HEK293 (cell line): ENCODE results near the gene WASF2.

Experiments
- CTCF ChIA-PET: fragments of 350-600 bp; formaldehyde crosslinking; extraction: SDS; loops from one replicate; lab custom pipeline; 2021; ENCODE audit warnings: antibody characterized with exemption; lab: Yijun Ruan, JAX
- POLR2A ChIA-PET: fragments of 300-600 bp; formaldehyde crosslinking; extraction: SDS; loops from one replicate; lab custom pipeline; 2020; ENCODE audit warnings: antibody characterized with exemption, inconsistent platforms; lab: Yijun Ruan, JAX
- H3K27ac ChIP-seq: fragments of 200-500 bp; sonication (Bioruptor generic); 2 replicates; pipeline ENCODE4 v1.5.1; 2014; ENCODE audit warnings: low read depth, low read length, control low read depth, inconsistent platforms; ENCODE audit errors: extremely low read depth
- H3K36me3 ChIP-seq, 2 experiments: fragments of 200-500 bp in 1 of 2; sonication (Bioruptor generic) in 1 of 2; 1 replicate in 1 of 2; 2 replicates in 1 of 2; pipeline ENCODE4 v1.5.1; 2014 to 2017; ENCODE audit warnings: inconsistent platforms in 2 of 2, low read length in 2 of 2; ENCODE audit not compliant: control insufficient read depth in 2 of 2, insufficient read depth in 1 of 2
- H3K4me1 ChIP-seq: fragments of 200-500 bp; sonication (Bioruptor generic); 2 replicates; pipeline ENCODE4 v1.5.1; 2014; ENCODE audit warnings: mild to moderate bottlenecking, low read length, inconsistent platforms; ENCODE audit not compliant: control insufficient read depth, insufficient read depth
- H3K4me3 ChIP-seq: 2 replicates; pipeline ENCODE4 v1.5.1; 2011; ENCODE audit warnings: low read depth, mild to moderate bottlenecking, control low read depth, low read length, moderate library complexity
- H3K9me3 ChIP-seq: fragments of 200-500 bp; sonication (Bioruptor generic); 2 replicates; pipeline ENCODE4 v1.5.1; 2014; ENCODE audit warnings: low read depth, low read length, inconsistent platforms; ENCODE audit not compliant: control insufficient read depth, insufficient read depth
- BCL11A ChIP-seq: fragments of 450-650 bp; formaldehyde crosslinking; IDR thresholded peaks from 2 replicates; pipeline ENCODE4 v1.5.1; 2016; ENCODE audit warnings: low read depth, missing biosample characterization, missing genetic modification characterization
- GLI4 ChIP-seq: fragments of 450-650 bp; formaldehyde crosslinking; IDR thresholded peaks from 2 replicates; pipeline ENCODE4 v1.5.1; 2016; ENCODE audit warnings: missing biosample characterization, missing genetic modification characterization
- HOXD13 ChIP-seq: sonication (generic); formaldehyde crosslinking; IDR thresholded peaks from 2 replicates; pipeline ENCODE4 v1.8.0; 2022; ENCODE audit warnings: missing genetic modification reagents, borderline replicate concordance
- KLF17 ChIP-seq: fragments of 450-650 bp; formaldehyde crosslinking; IDR thresholded peaks from 2 replicates; pipeline ENCODE4 v1.5.1; 2016; ENCODE audit warnings: missing biosample characterization, missing genetic modification characterization
- KLF8 ChIP-seq: fragments of 450-650 bp; formaldehyde crosslinking; IDR thresholded peaks from 2 replicates; pipeline ENCODE4 v1.5.1; 2016; ENCODE audit warnings: missing biosample characterization, missing genetic modification characterization
- MZF1 ChIP-seq: fragments of 450-650 bp; formaldehyde crosslinking; IDR thresholded peaks from 2 replicates; pipeline ENCODE4 v1.5.1; 2017; ENCODE audit warnings: missing biosample characterization, missing genetic modification characterization, borderline replicate concordance
- OVOL3 ChIP-seq: fragments of 450-650 bp; formaldehyde crosslinking; IDR thresholded peaks from 2 replicates; pipeline ENCODE4 v1.5.1; 2016; ENCODE audit warnings: missing biosample characterization, missing genetic modification characterization
- PATZ1 ChIP-seq: fragments of 450-650 bp; formaldehyde crosslinking; IDR thresholded peaks from 2 replicates; pipeline ENCODE4 v1.5.1; 2016; ENCODE audit warnings: missing biosample characterization, missing genetic modification characterization
- PBX3 ChIP-seq: sonication (generic); formaldehyde crosslinking; IDR thresholded peaks from 2 replicates; pipeline ENCODE4 v1.8.1; 2022; ENCODE audit warnings: mild to moderate bottlenecking, moderate library complexity, missing genetic modification reagents
- RBAK ChIP-seq: fragments of 450-650 bp; formaldehyde crosslinking; IDR thresholded peaks from 2 replicates; pipeline ENCODE4 v1.5.1; 2016; ENCODE audit warnings: missing biosample characterization, missing genetic modification characterization
- REPIN1 ChIP-seq: fragments of 450-650 bp; formaldehyde crosslinking; IDR thresholded peaks from 2 replicates; pipeline ENCODE4 v1.5.1; 2017; ENCODE audit warnings: missing biosample characterization, missing genetic modification characterization, low read depth
- SP2 ChIP-seq: fragments of 450-650 bp; formaldehyde crosslinking; IDR thresholded peaks from 2 replicates; pipeline ENCODE4 v1.5.1; 2016; ENCODE audit warnings: missing biosample characterization, missing genetic modification characterization
- ZBTB11 ChIP-seq: fragments of 450-650 bp; formaldehyde crosslinking; conservative IDR thresholded peaks from 2 replicates; pipeline ENCODE4 v1.5.1; 2016; ENCODE audit warnings: low read depth, missing biosample characterization, missing genetic modification characterization
- ZEB2 ChIP-seq: fragments of 450-650 bp; formaldehyde crosslinking; IDR thresholded peaks from 2 replicates; pipeline ENCODE4 v1.5.1; 2016; ENCODE audit warnings: missing biosample characterization, missing genetic modification characterization
- ZNF112 ChIP-seq: fragments of 450-650 bp; formaldehyde crosslinking; IDR thresholded peaks from 2 replicates; pipeline ENCODE4 v1.5.0; 2017; ENCODE audit warnings: missing biosample characterization, missing genetic modification characterization
- ZNF155 ChIP-seq: fragments of 450-650 bp; formaldehyde crosslinking; IDR thresholded peaks from 2 replicates; pipeline ENCODE4 v1.5.1; 2016; ENCODE audit warnings: missing biosample characterization, missing genetic modification characterization
- ZNF157 ChIP-seq: fragments of 450-650 bp; formaldehyde crosslinking; IDR thresholded peaks from 2 replicates; pipeline ENCODE4 v1.5.1; 2016; ENCODE audit warnings: missing biosample characterization, missing genetic modification characterization
- ZNF239 ChIP-seq: fragments of 450-650 bp; formaldehyde crosslinking; IDR thresholded peaks from 2 replicates; pipeline ENCODE4 v1.5.1; 2016; ENCODE audit warnings: missing biosample characterization, missing genetic modification characterization
- ZNF335 ChIP-seq: fragments of 450-650 bp; formaldehyde crosslinking; conservative IDR thresholded peaks from 2 replicates; pipeline ENCODE4 v1.5.1; 2016; ENCODE audit warnings: missing biosample characterization, missing genetic modification characterization
- ZNF341 ChIP-seq: fragments of 450-650 bp; formaldehyde crosslinking; IDR thresholded peaks from 2 replicates; pipeline ENCODE4; 2016; ENCODE audit warnings: low read depth, missing biosample characterization, missing genetic modification characterization
- ZNF404 ChIP-seq: fragments of 450-650 bp; formaldehyde crosslinking; IDR thresholded peaks from 2 replicates; pipeline ENCODE4 v1.5.1; 2017; ENCODE audit warnings: missing biosample characterization, missing genetic modification characterization
- ZNF449 ChIP-seq: fragments of 450-650 bp; formaldehyde crosslinking; IDR thresholded peaks from 2 replicates; pipeline ENCODE4 v1.5.1; 2017; ENCODE audit warnings: missing biosample characterization, mild to moderate bottlenecking, missing genetic modification characterization, moderate library complexity
- ZNF510 ChIP-seq: fragments of 450-650 bp; formaldehyde crosslinking; IDR thresholded peaks from 2 replicates; pipeline ENCODE4 v1.5.1; 2018; ENCODE audit warnings: mild to moderate bottlenecking, missing genetic modification characterization, missing biosample characterization; ENCODE audit not compliant: insufficient replicate concordance
- ZNF521 ChIP-seq: fragments of 450-650 bp; formaldehyde crosslinking; IDR thresholded peaks from 2 replicates; pipeline ENCODE4 v1.5.1; 2017; ENCODE audit warnings: missing biosample characterization, mild to moderate bottlenecking, missing genetic modification characterization
- ZNF561 ChIP-seq: fragments of 450-650 bp; IDR thresholded peaks from 2 replicates; pipeline ENCODE4 v1.5.1; 2018; ENCODE audit warnings: missing biosample characterization, missing genetic modification characterization, borderline replicate concordance
- ZNF600 ChIP-seq: fragments of 450-650 bp; formaldehyde crosslinking; IDR thresholded peaks from 2 replicates; pipeline ENCODE4 v1.5.1; 2016; ENCODE audit warnings: missing biosample characterization, missing genetic modification characterization
- ZNF626 ChIP-seq: fragments of 450-650 bp; sonication (Bioruptor Pico); formaldehyde crosslinking; IDR thresholded peaks from 2 replicates; pipeline ENCODE4 v1.5.1; 2018; ENCODE audit warnings: missing biosample characterization, missing genetic modification characterization, inconsistent platforms
- ZNF664 ChIP-seq: fragments of 450-650 bp; formaldehyde crosslinking; IDR thresholded peaks from 2 replicates; pipeline ENCODE4 v1.5.1; 2016; ENCODE audit warnings: missing biosample characterization, missing genetic modification characterization
- ZNF791 ChIP-seq: fragments of 450-650 bp; formaldehyde crosslinking; IDR thresholded peaks from 2 replicates; pipeline ENCODE4 v1.5.1; 2016; ENCODE audit warnings: missing biosample characterization, missing genetic modification characterization
- ZNF837 ChIP-seq: fragments of 450-650 bp; formaldehyde crosslinking; IDR thresholded peaks from 2 replicates; pipeline ENCODE4 v1.5.1; 2016; ENCODE audit warnings: missing biosample characterization, missing genetic modification characterization

Gene WASF2

GRCh38 chr1:27357281-27358037 is 132.5 kb downstream of the WASF2 start:
- ChIA-PET POLR2A (interaction anchor here (4.4 kb wide), 1 partner anchor 9 kb away, joined by 23 read pairs; the partner anchor contains the start of gene MAP3K6), CTCF (interaction anchor here (0.5 to 7.8 kb wide), 31 partner anchors 9 to 673 kb away, joined by 3 to 84 read pairs (median 5); partner anchors contain the start of genes FCN3, MAP3K6 and SYTL1)
- Histone ChIP-seq H3K4me3 (no peak overlapping the region), H3K4me1 (no peaks in the 10 kb centered on the region), H3K27ac (no peak overlapping the region), H3K9me3 (no peaks in the 10 kb centered on the region), H3K36me3 (peaks cover 0 to 51% of the 10 kb centered on the region in 2 experiments; a peak in 1 of 3 replicates)
- TF ChIP-seq RBAK, result no peak
- no peak for TF ChIP-seq ZNF155 (tag by site-specific recombination)
- no peak for TF ChIP-seq ZNF449 (tag by site-specific recombination)
- TF ChIP-seq ZNF335, result peak; percentile 36; the same call in 1 of the 2 replicates
- TF ChIP-seq ZNF521 (tag by site-specific recombination), result no peak
- TF ChIP-seq ZNF664 (tag by site-specific recombination), result no peak
- no peak for TF ChIP-seq REPIN1
- TF ChIP-seq KLF8, result peak; percentile 50; the same call in 1 of the 2 replicates
- no peak for TF ChIP-seq ZNF837 (tag by site-specific recombination)
- peak; percentile 96 for TF ChIP-seq ZNF600 (tag by site-specific recombination)
- TF ChIP-seq SP2, result no peak
- TF ChIP-seq PATZ1, result no peak
- TF ChIP-seq BCL11A (tag by site-specific recombination), result no peak
- TF ChIP-seq KLF17 (tag by site-specific recombination), result no peak
- TF ChIP-seq ZNF341 (tag by site-specific recombination), result no peak
- TF ChIP-seq ZEB2 (tag by site-specific recombination), result 0 out of 2 replicates have a peak, but pooled peaks have one; percentile 46
- no peak for TF ChIP-seq ZBTB11 (tag by site-specific recombination)
- no peak for TF ChIP-seq ZNF112 (tag by site-specific recombination)
- no peak for TF ChIP-seq ZNF239 (tag by site-specific recombination)
- no peak for TF ChIP-seq ZNF157 (tag by site-specific recombination)
- no peak for TF ChIP-seq OVOL3 (tag by site-specific recombination)
- TF ChIP-seq GLI4 (tag by site-specific recombination), result no peak
- no peak for TF ChIP-seq HOXD13 (CRISPR knock-in tag)
- no peak for TF ChIP-seq ZNF510 (tag by site-specific recombination)
- TF ChIP-seq ZNF791 (tag by site-specific recombination), result no peak
- no peak for TF ChIP-seq MZF1
- peak; percentile 67; the same call in 1 of the 2 replicates for TF ChIP-seq PBX3
- no peak for TF ChIP-seq ZNF626 (tag by site-specific recombination)
- no peak for TF ChIP-seq ZNF404
- TF ChIP-seq ZNF561 (tag by site-specific recombination), result no peak
